Breast epithelium (tissue), 4 donors: ENCODE data around the gene CYP39A1. TPM values are rescaled to one million over a fixed set of nuclear protein-coding genes. Genes with fewer than 3 reads are reported as not detected.

Source experiments
- DNase-seq, 2 donors: peaks; one replicate each; pipeline ENCODE4 v3.0.0-alpha.2; 2019; ENCODE audit warnings: low spot score in 2 of 2
- H3K27ac ChIP-seq, 2 donors: fragments of 200-600 bp; sonication (generic) in 1 of 2; one replicate each; pipeline ENCODE4 v1.5.1; 2016 to 2019; ENCODE audit warnings: mild to moderate bottlenecking in 1 of 2
- H3K27me3 ChIP-seq, 2 donors: fragments of 200-600 bp; sonication (generic) in 1 of 2; one replicate each; pipeline versions ENCODE4 v1.5.1 to v1.6.0; 2017 to 2019; ENCODE audit warnings: control low read depth in 1 of 2, mild to moderate bottlenecking in 1 of 2
- H3K36me3 ChIP-seq: fragments of 200-600 bp; one replicate; pipeline ENCODE4 v1.5.1; 2019
- H3K4me1 ChIP-seq, 2 donors: fragments of 200-600 bp; sonication (generic); one replicate each; pipeline ENCODE4 v1.5.1; 2016 to 2019; ENCODE audit warnings: control low read depth in 1 of 2
- H3K4me3 ChIP-seq, 3 donors: fragments of 200-600 bp; sonication (generic); 1 replicate in 2 of 3; 2 replicates in 1 of 3; pipeline ENCODE4 v1.5.1; 2016 to 2019; ENCODE audit warnings: mild to moderate bottlenecking in 3 of 3, moderate library complexity in 2 of 3
- H3K9me3 ChIP-seq, 2 donors: fragments of 200-600 bp; sonication (generic) in 1 of 2; one replicate each; pipeline ENCODE4 v1.5.1; 2016 to 2019; ENCODE audit warnings: control low read depth in 1 of 2
- POLR2A ChIP-seq: fragments of 450-650 bp; IDR thresholded peaks from one replicate; pipeline ENCODE4 v1.6.1; 2016; ENCODE audit warnings: antibody characterized with exemption, mild to moderate bottlenecking, moderate library complexity
- POLR2AphosphoS5 ChIP-seq, 3 donors: sonication (generic); formaldehyde crosslinking; IDR thresholded peaks; one replicate each; pipeline ENCODE4 v1.6.1; 2017; ENCODE audit warnings: antibody characterized with exemption in 3 of 3
- intact Hi-C: fragments of 100-400 bp; cut with DNase I; formaldehyde crosslinking; loops from one replicate; pipeline ENCODE4 v1.15.1; 2023; ENCODE audit warnings: low total_unique reads
- total RNA-seq, 3 donors: library from RNA; depleted of rRNA; stranded (reverse); fragments of >200 nt; gene quantifications; one replicate each; pipeline ENCODE4 v1.1.0, GENCODE V29; 2016
- TF ChIP-seq, protein P1 (sequence below), 3 donors: fragments of 450-650 bp; IDR thresholded peaks; one replicate each; pipeline ENCODE4 v1.5.1; 2016 to 2017; ENCODE audit warnings: antibody characterized with exemption in 3 of 3, mild to moderate bottlenecking in 3 of 3, moderate library complexity in 3 of 3

CYP39A1 gene
- total RNA-seq, 3 donors from 2014 or later, result 1.6 to 12.3 (median 6.9) TPM

DNA sequence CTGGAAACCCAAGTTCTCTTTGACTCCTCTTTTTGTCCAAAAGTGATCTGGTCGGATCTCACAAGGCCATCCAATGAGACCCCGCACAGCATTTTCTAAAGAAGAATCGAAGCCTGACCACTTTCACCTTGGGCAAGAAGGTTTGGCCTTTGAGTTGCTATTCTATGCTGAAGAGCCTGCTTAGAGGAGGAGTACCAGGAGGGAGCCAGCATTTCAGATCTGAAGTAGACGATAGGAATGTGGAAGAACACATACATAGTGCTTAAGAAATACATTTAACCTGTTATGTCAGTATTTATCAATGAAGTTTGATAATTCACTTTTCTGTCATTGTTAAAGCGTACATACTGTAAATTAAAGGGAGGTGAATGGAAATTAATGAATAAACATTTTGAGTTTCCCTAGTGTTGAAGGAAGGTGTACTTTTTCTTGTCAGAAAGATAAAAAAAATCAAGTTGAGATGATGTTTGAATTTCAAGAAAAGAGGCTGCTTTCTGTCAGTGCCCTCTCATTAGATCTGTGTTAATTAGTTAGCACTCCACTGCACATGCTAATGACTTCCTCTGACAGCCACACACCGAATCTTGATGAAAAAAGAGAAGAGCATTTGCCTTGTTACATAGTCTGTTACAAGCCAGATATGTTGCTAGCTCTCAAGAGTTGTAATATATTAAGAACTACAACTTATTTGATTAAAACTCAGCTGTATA lies 24.1 kb upstream of the CYP39A1 start:
- H3K27me3 ChIP-seq, result no peaks in the 10 kb centered on the region
- H3K4me3 ChIP-seq, result no peak overlapping the region
- DNase-seq, result no peak
- H3K9me3 ChIP-seq, result no peaks in the 10 kb centered on the region
- intact Hi-C loops, result no loop called here
- TF ChIP-seq, protein P1, sequence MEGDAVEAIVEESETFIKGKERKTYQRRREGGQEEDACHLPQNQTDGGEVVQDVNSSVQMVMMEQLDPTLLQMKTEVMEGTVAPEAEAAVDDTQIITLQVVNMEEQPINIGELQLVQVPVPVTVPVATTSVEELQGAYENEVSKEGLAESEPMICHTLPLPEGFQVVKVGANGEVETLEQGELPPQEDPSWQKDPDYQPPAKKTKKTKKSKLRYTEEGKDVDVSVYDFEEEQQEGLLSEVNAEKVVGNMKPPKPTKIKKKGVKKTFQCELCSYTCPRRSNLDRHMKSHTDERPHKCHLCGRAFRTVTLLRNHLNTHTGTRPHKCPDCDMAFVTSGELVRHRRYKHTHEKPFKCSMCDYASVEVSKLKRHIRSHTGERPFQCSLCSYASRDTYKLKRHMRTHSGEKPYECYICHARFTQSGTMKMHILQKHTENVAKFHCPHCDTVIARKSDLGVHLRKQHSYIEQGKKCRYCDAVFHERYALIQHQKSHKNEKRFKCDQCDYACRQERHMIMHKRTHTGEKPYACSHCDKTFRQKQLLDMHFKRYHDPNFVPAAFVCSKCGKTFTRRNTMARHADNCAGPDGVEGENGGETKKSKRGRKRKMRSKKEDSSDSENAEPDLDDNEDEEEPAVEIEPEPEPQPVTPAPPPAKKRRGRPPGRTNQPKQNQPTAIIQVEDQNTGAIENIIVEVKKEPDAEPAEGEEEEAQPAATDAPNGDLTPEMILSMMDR (IDR thresholded peaks at IDR 0.05), result no peak
- no peak for TF ChIP-seq POLR2A
- TF ChIP-seq POLR2AphosphoS5 (IDR thresholded peaks at IDR 0.05), result no peak
- no peaks in the 10 kb centered on the region for H3K36me3 ChIP-seq
- H3K27ac ChIP-seq, result no peak overlapping the region
- no peaks in the 10 kb centered on the region for H3K4me1 ChIP-seq

DNA sequence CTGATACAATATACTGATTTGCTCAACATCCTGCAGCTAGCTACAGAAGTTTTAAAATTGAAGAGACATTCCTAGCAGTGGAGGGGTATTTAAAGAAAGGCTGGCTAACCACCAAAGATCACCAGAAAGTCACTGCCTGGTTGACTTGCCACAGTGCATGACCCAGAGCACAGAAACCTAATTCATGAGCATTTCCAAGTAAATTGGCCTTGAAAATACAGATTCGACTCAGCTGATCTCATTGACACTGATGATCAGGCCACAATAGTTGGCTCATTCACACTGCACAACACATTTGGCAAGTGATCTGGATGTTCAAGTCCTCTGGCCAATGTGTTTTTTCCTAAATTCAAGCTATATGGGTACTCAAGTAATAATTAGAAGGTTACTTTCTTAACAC lies 21.8 kb upstream of the CYP39A1 start:
- DNase-seq, result no peak
- Histone ChIP-seq H3K4me3 (no peak overlapping the region), H3K27ac (no peak overlapping the region), H3K9me3 (no peaks in the 10 kb centered on the region), H3K4me1 (no peaks in the 10 kb centered on the region), H3K27me3 (no peaks in the 10 kb centered on the region), H3K36me3 (no peaks in the 10 kb centered on the region)
- TF ChIP-seq, protein P1 (IDR thresholded peaks at IDR 0.05), result no peak
- TF ChIP-seq POLR2A (no peak), POLR2AphosphoS5 (IDR thresholded peaks at IDR 0.05) (no peak)
- intact Hi-C loops, result no loop called here

GRCh38 chr6:46667377-46667776 lies 14.8 kb upstream of the CYP39A1 start:
- Histone ChIP-seq H3K4me1 (no peaks in the 10 kb centered on the region), H3K9me3 (no peaks in the 10 kb centered on the region), H3K4me3 (no peak overlapping the region), H3K27me3 (no peaks in the 10 kb centered on the region), H3K27ac (no peak overlapping the region), H3K36me3 (no peaks in the 10 kb centered on the region)
- TF ChIP-seq, protein P1 (IDR thresholded peaks at IDR 0.05), result no peak
- TF ChIP-seq POLR2A (no peak), POLR2AphosphoS5 (IDR thresholded peaks at IDR 0.05) (no peak)
- intact Hi-C loops, result no loop called here
- DNase-seq, result no peak

- DNase-seq, result no peak
- no peaks in the 10 kb centered on the region for H3K36me3 ChIP-seq
- intact Hi-C loops, result no loop called here
- no peak overlapping the region for H3K4me3 ChIP-seq
- no peaks in the 10 kb centered on the region for H3K27me3 ChIP-seq
- no peak overlapping the region for H3K27ac ChIP-seq
- TF ChIP-seq, protein P1 (IDR thresholded peaks at IDR 0.05), result no peak
- no peak for TF ChIP-seq POLR2A
- no peak for TF ChIP-seq POLR2AphosphoS5 (IDR thresholded peaks at IDR 0.05)
- no peaks in the 10 kb centered on the region for H3K4me1 ChIP-seq
- no peaks in the 10 kb centered on the region for H3K9me3 ChIP-seq
These were observed 8.9 kb upstream of the CYP39A1 start for GRCh38 chr6:46661483-46661882.

GRCh38 chr6:46657642-46658041 lies 5.0 kb upstream of the CYP39A1 start:
- intact Hi-C loops, result no loop called here
- Histone ChIP-seq H3K9me3 (no peaks in the 10 kb centered on the region), H3K4me1 (no peaks in the 10 kb centered on the region), H3K27ac (no peak overlapping the region), H3K27me3 (no peaks in the 10 kb centered on the region), H3K4me3 (no peak overlapping the region), H3K36me3 (no peaks in the 10 kb centered on the region)
- DNase-seq, result no peak
- TF ChIP-seq POLR2AphosphoS5 (IDR thresholded peaks at IDR 0.05) (no peak), POLR2A (no peak)
- TF ChIP-seq, protein P1 (IDR thresholded peaks at IDR 0.05), result no peak
